GM12878 (cell line): ENCODE results near the gene TMEM82. TPM values are rescaled to one million over a fixed set of nuclear protein-coding genes. Genes with fewer than 3 reads are reported as not detected.

Experiments
- ATF7 ChIP-seq: fragments of 450-650 bp; IDR thresholded peaks from 2 replicates; pipeline ENCODE4 v1.6.1; 2016; ENCODE audit warnings: low read depth, mild to moderate bottlenecking
- BACH1 ChIP-seq: fragments of 450-650 bp; IDR thresholded peaks from 2 replicates; pipeline ENCODE4 v1.6.1; 2017; ENCODE audit warnings: mild to moderate bottlenecking, borderline replicate concordance
- CREB1 ChIP-seq: IDR thresholded peaks from 2 replicates; pipeline ENCODE4 v1.6.1; 2012; ENCODE audit warnings: low read depth, mild to moderate bottlenecking, inconsistent platforms
- CREM ChIP-seq: IDR thresholded peaks from 2 replicates; pipeline ENCODE4 v1.6.1; 2014; ENCODE audit warnings: antibody characterized with exemption, low read depth
- EED ChIP-seq: sonication (generic); IDR thresholded peaks from 2 replicates; pipeline ENCODE4 v1.6.1; 2016; ENCODE audit warnings: antibody characterized with exemption, low read depth
- HCFC1 ChIP-seq: fragments of 150-350 bp; IDR thresholded peaks from 2 replicates; pipeline ENCODE4 v1.6.1; 2014; ENCODE audit warnings: low read length
- JUNB ChIP-seq: IDR thresholded peaks from 2 replicates; pipeline ENCODE4 v1.6.1; 2016; ENCODE audit warnings: antibody characterized with exemption, mild to moderate bottlenecking
- MXI1 ChIP-seq: fragments of 150-350 bp; IDR thresholded peaks from 2 replicates; pipeline ENCODE4 v1.6.1; 2011; ENCODE audit warnings: low read depth, mild to moderate bottlenecking, inconsistent platforms, low read length, improper control_type of control experiment
- NFIC ChIP-seq: IDR thresholded peaks from 2 replicates; pipeline ENCODE4 v1.6.1; 2012; ENCODE audit warnings: low read depth, mild to moderate bottlenecking, inconsistent platforms, low read length, moderate library complexity
- NR2F1 ChIP-seq: fragments of 450-650 bp; conservative IDR thresholded peaks from 2 replicates; pipeline ENCODE4 v1.6.1; 2017; ENCODE audit warnings: mild to moderate bottlenecking
- POLR2A ChIP-seq: IDR thresholded peaks from 2 replicates; pipeline ENCODE4 v1.6.1; 2011; ENCODE audit warnings: low read depth, mild to moderate bottlenecking, low read length
- POU2F2 ChIP-seq: IDR thresholded peaks from 3 replicates; pipeline ENCODE4 v1.6.1; 2011; ENCODE audit warnings: low read depth, mild to moderate bottlenecking, low read length, borderline replicate concordance
- SMARCA5 ChIP-seq: fragments of 450-650 bp; IDR thresholded peaks from 2 replicates; pipeline ENCODE4 v1.6.1; 2017; ENCODE audit warnings: mild to moderate bottlenecking
- STAT1 ChIP-seq: fragments of 450-650 bp; conservative IDR thresholded peaks from 2 replicates; pipeline ENCODE4 v1.6.1; 2014; ENCODE audit warnings: antibody characterized with exemption, mild to moderate bottlenecking
- STAT3 ChIP-seq: IDR thresholded peaks from 2 replicates; pipeline ENCODE4 v1.6.1; 2011; ENCODE audit warnings: low read depth, low read length, improper control_type of control experiment
- TBL1XR1 ChIP-seq: IDR thresholded peaks from 2 replicates; pipeline ENCODE4 v1.6.1; 2012; ENCODE audit warnings: low read depth, low read length, improper control_type of control experiment
- TCF3 ChIP-seq: IDR thresholded peaks from 2 replicates; pipeline ENCODE4 v1.6.1; 2012; ENCODE audit warnings: low read depth, mild to moderate bottlenecking, low read length, borderline replicate concordance; ENCODE audit not compliant: insufficient read depth
- polyA plus RNA-seq, 11 experiments: library from polyadenylated mRNA; depleted of rRNA in 4 of 11; unstranded in 6 of 11; stranded (reverse) in 5 of 11; fragments of >200 nt; fragmentation: Nextera tagmentation in 4 of 11; fragmentation: Illumina TruSeq in 1 of 11; extraction: Ambion mirVana in 4 of 11; extraction: Trizol in 1 of 11; gene quantifications; 1 replicate in 1 of 11; 2 replicates in 10 of 11; pipeline versions ENCODE4 v1.2.1 to v1.2.3, GENCODE V29; 2011 to 2016; ENCODE audit warnings: inconsistent platforms in 2 of 11, missing spikeins in 2 of 11, low read depth in 1 of 11
- total RNA-seq, 4 experiments: library from RNA; depleted of rRNA in 3 of 4; stranded (reverse); fragments of >200 nt in 3 of 4; fragmentation: Illumina TruSeq in 1 of 4; extraction: Trizol in 1 of 4; gene quantifications; 2 replicates each; pipeline versions ENCODE4 v1.2.1 to v1.2.3, GENCODE V29; 2013 to 2021
- TF ChIP-seq, protein P1 (sequence below): fragments of 450-650 bp; IDR thresholded peaks from 2 replicates; pipeline ENCODE4 v1.6.1; 2016; ENCODE audit warnings: mild to moderate bottlenecking
- TF ChIP-seq, protein P2 (sequence below): fragments of 450-650 bp; IDR thresholded peaks from 2 replicates; pipeline ENCODE4 v1.6.1; 2018; ENCODE audit warnings: mild to moderate bottlenecking, low read depth, moderate library complexity; ENCODE audit not compliant: partially characterized antibody
- TF ChIP-seq, protein P3 (sequence below): fragments of 450-650 bp; formaldehyde crosslinking; IDR thresholded peaks from 2 replicates; pipeline ENCODE4 v1.5.0; 2022; ENCODE audit warnings: mild to moderate bottlenecking, missing genetic modification characterization
- TF ChIP-seq, protein P4 (sequence below): fragments of 150-350 bp; IDR thresholded peaks from 2 replicates; pipeline ENCODE4 v1.6.1; 2014; ENCODE audit warnings: mild to moderate bottlenecking, low read depth, low read length
- TF ChIP-seq, protein P5 (sequence below): IDR thresholded peaks from 2 replicates; pipeline ENCODE4 v1.6.1; 2011; ENCODE audit warnings: low read depth, low read length, improper control_type of control experiment, borderline replicate concordance

TMEM82 gene
- total and polyA plus RNA-seq, 10 of the 15 experiments (the other 5 are each of a cell fraction or from before 2014, with no cell fraction given), result not detected

DNA sequence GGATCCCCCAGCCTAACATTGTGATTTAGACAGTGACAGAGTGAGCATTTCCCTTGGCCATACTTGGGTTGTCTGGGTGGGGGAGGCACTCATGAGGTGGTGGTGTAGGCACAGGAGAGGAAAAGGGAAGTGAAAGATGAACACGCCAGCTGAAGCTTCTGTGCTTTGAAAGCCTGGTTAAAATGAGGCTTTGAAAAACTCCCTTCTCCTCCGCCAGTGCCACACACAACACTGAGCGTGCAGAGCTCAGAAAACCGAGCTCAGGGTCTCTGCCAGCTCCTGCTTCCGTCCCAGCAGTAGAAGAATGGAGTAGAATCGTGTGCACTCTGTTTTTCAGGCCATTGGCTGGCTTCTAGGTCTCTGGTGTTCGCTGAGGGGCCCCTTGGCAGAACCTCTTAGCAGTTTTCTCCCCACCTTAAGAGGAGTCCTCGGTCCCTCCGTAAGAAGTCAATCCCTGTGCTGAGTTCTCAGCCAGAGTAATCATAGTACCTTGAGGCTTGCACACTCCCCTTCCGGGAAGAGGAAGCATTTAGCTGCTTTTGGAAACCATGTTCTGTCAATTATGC lies 45.3 kb upstream of the TMEM82 start (continued):
- TF ChIP-seq, protein P1, sequence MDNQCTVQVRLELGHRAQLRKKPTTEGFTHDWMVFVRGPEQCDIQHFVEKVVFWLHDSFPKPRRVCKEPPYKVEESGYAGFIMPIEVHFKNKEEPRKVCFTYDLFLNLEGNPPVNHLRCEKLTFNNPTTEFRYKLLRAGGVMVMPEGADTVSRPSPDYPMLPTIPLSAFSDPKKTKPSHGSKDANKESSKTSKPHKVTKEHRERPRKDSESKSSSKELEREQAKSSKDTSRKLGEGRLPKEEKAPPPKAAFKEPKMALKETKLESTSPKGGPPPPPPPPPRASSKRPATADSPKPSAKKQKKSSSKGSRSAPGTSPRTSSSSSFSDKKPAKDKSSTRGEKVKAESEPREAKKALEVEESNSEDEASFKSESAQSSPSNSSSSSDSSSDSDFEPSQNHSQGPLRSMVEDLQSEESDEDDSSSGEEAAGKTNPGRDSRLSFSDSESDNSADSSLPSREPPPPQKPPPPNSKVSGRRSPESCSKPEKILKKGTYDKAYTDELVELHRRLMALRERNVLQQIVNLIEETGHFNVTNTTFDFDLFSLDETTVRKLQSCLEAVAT, result peak; percentile 80
- TF ChIP-seq HCFC1 (no peak), ATF7 (peak; percentile 77), NR2F1 (no peak), NFIC (peak; percentile 75), CREM (peak; percentile 58; the same call in 1 of the 2 replicates), SMARCA5 (0 out of 2 replicates have a peak, but pooled peaks have one; percentile 47), STAT1 (peak; percentile 11; the same call in 1 of the 2 replicates), TCF3 (0 out of 2 replicates have a peak, but pooled peaks have one; percentile 15), EED (peak; percentile 85), POLR2A (peak; percentile 73), MXI1 (peak; percentile 84; the same call in 1 of the 2 replicates), JUNB (0 out of 2 replicates have a peak, but pooled peaks have one; percentile 19), POU2F2 (peak; percentile 84; the same call in 2 of the 3 replicates), STAT3 (0 out of 2 replicates have a peak, but pooled peaks have one; percentile 76), TBL1XR1 (peak; percentile 42; the same call in 1 of the 2 replicates), CREB1 (peak; percentile 62; the same call in 1 of the 2 replicates), BACH1 (peak; percentile 86; the same call in 1 of the 2 replicates)
- TF ChIP-seq, protein P2, sequence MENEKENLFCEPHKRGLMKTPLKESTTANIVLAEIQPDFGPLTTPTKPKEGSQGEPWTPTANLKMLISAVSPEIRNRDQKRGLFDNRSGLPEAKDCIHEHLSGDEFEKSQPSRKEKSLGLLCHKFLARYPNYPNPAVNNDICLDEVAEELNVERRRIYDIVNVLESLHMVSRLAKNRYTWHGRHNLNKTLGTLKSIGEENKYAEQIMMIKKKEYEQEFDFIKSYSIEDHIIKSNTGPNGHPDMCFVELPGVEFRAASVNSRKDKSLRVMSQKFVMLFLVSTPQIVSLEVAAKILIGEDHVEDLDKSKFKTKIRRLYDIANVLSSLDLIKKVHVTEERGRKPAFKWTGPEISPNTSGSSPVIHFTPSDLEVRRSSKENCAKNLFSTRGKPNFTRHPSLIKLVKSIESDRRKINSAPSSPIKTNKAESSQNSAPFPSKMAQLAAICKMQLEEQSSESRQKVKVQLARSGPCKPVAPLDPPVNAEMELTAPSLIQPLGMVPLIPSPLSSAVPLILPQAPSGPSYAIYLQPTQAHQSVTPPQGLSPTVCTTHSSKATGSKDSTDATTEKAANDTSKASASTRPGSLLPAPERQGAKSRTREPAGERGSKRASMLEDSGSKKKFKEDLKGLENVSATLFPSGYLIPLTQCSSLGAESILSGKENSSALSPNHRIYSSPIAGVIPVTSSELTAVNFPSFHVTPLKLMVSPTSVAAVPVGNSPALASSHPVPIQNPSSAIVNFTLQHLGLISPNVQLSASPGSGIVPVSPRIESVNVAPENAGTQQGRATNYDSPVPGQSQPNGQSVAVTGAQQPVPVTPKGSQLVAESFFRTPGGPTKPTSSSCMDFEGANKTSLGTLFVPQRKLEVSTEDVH, result peak; percentile 18
- TF ChIP-seq, protein P3, sequence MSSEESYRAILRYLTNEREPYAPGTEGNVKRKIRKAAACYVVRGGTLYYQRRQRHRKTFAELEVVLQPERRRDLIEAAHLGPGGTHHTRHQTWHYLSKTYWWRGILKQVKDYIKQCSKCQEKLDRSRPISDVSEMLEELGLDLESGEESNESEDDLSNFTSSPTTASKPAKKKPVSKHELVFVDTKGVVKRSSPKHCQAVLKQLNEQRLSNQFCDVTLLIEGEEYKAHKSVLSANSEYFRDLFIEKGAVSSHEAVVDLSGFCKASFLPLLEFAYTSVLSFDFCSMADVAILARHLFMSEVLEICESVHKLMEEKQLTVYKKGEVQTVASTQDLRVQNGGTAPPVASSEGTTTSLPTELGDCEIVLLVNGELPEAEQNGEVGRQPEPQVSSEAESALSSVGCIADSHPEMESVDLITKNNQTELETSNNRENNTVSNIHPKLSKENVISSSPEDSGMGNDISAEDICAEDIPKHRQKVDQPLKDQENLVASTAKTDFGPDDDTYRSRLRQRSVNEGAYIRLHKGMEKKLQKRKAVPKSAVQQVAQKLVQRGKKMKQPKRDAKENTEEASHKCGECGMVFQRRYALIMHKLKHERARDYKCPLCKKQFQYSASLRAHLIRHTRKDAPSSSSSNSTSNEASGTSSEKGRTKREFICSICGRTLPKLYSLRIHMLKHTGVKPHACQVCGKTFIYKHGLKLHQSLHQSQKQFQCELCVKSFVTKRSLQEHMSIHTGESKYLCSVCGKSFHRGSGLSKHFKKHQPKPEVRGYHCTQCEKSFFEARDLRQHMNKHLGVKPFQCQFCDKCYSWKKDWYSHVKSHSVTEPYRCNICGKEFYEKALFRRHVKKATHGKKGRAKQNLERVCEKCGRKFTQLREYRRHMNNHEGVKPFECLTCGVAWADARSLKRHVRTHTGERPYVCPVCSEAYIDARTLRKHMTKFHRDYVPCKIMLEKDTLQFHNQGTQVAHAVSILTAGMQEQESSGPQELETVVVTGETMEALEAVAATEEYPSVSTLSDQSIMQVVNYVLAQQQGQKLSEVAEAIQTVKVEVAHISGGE (CRISPR knock-in tag), result no peak
- TF ChIP-seq, protein P4, sequence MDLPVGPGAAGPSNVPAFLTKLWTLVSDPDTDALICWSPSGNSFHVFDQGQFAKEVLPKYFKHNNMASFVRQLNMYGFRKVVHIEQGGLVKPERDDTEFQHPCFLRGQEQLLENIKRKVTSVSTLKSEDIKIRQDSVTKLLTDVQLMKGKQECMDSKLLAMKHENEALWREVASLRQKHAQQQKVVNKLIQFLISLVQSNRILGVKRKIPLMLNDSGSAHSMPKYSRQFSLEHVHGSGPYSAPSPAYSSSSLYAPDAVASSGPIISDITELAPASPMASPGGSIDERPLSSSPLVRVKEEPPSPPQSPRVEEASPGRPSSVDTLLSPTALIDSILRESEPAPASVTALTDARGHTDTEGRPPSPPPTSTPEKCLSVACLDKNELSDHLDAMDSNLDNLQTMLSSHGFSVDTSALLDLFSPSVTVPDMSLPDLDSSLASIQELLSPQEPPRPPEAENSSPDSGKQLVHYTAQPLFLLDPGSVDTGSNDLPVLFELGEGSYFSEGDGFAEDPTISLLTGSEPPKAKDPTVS, result no peak
- TF ChIP-seq, protein P5, sequence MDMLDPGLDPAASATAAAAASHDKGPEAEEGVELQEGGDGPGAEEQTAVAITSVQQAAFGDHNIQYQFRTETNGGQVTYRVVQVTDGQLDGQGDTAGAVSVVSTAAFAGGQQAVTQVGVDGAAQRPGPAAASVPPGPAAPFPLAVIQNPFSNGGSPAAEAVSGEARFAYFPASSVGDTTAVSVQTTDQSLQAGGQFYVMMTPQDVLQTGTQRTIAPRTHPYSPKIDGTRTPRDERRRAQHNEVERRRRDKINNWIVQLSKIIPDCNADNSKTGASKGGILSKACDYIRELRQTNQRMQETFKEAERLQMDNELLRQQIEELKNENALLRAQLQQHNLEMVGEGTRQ, result no peak
